HG03060 (cell line): ENCODE measurements around the gene IL22.

Experiments
- ATAC-seq: cut with Tn5 transposase; IDR thresholded peaks from one replicate; pipeline ENCODE4 v1.9.1; 2021; ENCODE audit warnings: low read depth, moderate number of reproducible peaks; ENCODE audit not compliant: unreplicated experiment

Gene IL22, protein sequence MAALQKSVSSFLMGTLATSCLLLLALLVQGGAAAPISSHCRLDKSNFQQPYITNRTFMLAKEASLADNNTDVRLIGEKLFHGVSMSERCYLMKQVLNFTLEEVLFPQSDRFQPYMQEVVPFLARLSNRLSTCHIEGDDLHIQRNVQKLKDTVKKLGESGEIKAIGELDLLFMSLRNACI

DNA sequence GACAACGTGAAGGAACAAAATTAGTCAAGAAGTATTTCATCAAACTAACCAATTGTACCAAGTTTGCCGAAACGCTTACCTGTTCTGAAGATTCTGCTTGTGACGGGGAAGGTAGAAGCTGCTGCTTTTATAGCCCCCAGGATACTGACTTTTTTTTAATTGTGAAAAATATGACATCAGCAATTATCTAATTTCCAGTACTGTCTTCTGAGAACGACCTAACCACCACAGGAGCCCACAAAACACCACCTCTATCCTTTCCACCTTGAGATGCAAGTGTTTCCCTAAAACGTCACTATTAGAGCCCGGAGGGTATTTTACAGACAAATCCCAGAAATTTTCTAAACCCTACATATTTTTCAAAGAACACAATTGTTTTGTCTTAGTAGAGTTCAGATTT lies at the start of gene IL22:
Gene IL22 (minus strand): TSS at position 101 of the 400 bp plus-strand sequence. CDS start 156 bp downstream, outside the sequence.
- no peak for ATAC-seq

DNA sequence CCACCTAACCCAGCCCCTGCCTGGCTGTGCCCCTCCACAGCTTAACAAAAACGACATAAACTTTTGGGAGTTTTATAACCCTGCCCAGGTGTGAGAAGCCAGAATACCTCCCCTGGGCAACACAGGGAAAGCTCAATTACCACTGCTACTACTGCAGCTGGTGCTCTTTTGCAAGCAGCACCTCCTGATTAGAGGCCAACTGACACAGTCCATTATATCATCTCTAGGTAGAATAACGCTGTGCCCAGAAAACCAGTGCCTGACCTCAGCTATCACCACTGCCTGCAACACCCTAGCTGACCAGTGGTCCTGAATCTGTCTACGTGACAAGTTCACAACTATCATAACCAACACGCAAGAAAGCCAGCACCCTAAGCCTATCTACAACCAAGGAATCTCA lies 44.5 kb upstream of the IL22 start:
- ATAC-seq = no peak

DNA sequence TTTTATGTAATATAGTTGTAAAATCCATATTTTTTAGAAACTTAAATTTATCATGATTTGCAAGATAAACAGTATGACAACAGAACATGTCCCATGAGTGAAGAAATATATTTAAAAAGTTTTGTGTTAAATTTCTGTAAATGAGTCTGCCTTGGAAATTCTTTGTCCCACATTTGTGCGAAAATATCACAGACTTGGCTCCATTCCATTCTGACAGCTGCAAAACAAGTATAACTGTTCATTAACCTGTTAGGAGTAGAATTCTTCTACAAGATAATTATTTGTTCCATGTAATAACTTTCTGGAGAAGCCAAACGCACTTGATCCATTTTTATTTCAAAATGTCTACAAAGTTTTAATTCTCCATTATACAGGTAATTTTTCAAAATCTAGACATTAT lies 40.8 kb upstream of the IL22 start:
- no peak for ATAC-seq

DNA sequence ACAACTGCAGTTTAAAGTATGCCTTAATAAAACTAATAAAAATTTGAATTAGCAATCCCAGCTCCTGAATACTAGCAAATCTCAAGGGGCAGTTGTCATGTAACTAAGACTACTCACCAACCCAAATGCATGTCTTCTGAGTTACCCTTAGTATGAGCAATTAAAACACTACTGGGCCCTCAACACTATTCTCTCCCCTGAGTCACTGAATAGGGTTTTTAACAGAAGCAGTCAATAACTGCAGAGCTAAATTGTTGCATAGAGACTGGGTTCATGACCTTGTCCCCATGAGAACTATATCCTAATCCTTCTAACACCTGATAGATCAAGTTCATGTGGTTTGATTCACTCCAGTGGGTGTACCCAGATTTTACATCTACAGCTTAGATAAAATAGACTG lies 39.9 kb upstream of the IL22 start:
- no peak for ATAC-seq

DNA sequence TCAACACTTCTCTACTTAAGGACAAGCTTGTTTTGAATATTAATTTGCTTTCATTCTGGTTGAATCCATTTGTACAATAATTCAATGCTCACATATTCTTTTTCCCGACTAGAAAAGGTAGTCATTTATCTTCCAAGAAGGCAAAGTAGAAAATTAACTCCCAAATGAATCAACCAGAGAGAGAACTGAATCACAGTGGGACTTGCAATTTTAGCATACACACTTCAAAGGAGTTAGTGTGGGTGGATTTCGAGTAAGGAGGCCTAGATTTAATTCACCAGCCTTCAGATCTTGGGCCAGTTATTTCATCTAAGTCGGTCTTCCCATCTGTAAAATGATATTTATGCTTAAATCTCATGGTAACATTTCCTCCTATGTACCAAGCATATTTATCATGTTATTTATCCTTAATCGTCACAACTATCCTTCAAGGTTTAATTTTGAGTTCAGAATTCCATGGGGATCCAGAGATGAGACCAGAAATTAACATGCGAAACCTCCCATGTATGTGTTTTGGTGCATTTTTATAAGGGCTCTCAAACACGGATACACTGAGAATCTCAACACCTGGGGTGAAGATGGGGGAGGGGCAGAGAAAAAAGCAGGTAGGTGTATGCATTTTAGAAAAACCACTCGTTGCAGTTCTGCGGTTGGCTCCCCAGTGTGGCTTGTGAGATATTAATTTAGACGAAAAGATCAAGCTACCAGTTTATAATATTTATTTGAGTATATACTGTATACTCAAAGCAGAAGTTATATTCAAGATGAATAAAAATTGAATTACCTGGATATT lies 38.9 kb upstream of the IL22 start:
- ATAC-seq = no peak

DNA sequence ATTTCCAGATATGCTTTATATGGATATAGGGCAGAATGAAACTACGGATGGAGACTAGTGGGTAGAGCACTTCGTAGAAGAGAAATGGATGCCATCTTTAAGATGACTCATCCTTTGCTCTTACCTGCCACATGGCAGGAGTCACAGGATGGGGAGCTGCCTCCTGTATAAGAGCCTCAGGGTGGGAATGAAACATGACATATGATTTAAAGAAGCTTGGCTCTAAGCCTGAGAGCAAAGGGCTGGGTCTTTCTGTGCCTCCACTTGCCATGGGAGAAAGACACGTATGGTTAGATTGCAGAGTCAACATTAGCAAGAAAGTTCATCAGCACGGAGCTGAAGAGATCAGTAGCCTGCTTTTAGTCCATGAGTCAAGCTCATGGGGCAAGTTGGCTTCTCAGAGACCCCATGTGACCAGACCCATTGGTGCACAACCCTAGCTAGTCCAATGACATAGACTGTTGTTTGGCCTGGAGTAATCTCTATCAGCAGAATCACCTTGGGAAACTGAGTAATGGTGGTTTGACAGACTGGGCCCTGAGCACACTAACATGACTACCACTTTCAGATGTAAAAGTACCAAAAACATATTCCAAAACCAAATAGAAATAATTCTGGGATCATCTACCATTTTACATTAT lies 38.1 kb upstream of the IL22 start:
- no peak for ATAC-seq

DNA sequence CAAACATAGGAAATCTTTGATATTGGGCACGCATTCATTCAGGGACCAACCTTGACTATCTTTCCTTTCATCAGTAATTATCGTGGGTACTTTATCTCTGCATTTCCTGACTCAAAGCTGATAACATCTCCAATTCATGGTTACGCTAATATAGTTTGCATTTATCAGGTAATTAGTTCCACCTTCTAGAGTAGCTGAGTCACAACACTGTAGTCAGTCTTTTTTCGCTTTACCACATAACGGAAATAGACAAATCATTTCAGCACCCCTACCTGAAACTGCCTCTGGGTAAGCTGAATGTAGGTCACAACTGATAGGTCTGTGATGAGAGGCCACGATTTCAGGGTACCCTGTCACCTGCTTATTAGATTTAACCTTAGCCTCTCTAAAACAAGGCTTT lies 36.7 kb upstream of the IL22 start:
- peak; percentile 98 for ATAC-seq

DNA sequence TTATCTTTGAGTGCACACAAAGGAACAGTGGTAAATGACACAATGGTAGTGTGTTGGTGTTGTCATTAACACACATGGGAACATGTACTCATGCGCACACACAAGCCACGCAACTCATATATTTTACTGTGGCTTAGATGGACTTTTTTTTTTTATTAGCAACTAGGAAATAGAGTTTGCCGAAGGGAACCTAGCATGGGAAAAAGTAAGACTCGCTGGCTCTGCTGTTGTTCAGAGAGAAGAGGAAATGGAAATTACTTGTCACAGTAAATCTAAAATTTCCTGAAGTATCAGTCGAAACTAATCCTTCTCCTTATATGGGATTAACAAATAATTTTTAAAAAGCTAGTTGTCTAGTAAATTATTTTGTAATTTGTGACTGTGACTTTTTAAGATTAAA lies 33.7 kb upstream of the IL22 start:
- no peak for ATAC-seq

DNA sequence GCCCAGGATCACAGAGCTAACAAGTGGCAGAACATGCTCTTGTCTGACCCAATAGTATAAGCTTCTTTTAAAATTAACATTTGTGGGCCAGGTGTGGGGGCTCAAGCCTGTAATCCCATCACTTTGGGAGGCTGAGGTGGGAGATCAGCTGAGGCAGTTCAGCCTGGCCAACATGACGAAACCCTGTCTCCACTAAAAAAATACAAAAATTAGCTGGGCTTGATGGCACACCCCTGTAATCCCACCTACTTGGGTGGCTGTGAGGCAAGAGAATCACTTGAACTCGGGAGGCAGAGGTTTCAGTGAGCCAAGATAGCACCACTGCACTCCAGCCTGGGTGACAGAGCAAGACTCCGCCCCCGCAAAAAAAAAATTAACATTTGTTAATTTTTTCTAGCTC lies 33.0 kb upstream of the IL22 start:
- ATAC-seq = no peak

DNA sequence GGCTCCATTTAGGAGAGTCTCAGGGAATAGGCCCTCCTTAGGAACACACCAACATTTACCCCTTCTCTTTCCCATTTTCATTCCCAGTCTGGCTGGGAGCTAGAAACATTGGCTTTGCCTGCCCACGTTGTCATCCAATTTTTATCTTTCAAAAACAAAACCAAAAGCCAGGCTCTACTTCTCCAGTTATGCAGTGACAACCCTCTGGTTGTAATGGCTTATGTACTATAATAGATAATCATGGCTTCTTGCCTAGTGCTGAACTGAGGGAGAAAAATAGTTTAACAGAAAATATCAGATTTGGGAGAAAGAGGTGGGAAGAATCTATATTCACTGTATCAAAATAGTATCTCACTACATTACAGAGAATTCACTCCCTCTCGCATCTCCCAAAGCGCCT lies 32.1 kb upstream of the IL22 start:
- no peak for ATAC-seq

DNA sequence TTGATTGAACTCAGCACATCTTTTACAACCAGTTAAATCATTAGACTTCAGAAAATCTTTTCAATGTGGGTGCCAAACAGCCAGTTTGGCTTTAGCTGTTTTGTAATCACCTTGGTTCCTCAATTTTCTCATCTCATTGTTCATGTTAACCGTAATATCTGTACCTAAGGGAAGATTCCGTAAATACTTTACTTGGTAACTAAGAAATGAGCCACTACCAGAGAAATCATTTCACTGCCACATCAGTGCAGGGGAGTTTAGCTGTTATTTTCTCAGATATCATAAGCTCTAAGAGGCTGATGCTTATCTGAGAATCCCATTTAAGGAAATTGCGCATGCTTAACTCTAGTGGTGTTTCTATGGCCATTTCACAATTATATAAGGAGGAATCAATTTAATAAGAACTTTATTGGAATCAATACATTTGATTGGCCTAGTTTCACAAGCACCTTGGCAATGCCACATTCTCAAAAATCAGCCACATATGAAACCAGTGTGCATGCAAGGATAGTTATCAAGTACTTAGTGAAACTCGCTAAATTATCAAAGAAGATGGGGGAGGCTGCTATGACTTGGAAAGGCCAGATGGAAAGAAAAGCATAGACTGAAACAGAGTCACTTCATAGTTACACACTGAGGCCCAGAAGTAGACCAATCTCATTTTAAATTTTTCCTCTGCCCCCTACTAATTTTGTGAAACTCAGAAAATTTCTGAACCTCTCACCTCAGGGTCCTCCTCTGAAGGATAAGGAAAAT lies 28.1 kb upstream of the IL22 start:
- no peak for ATAC-seq

DNA sequence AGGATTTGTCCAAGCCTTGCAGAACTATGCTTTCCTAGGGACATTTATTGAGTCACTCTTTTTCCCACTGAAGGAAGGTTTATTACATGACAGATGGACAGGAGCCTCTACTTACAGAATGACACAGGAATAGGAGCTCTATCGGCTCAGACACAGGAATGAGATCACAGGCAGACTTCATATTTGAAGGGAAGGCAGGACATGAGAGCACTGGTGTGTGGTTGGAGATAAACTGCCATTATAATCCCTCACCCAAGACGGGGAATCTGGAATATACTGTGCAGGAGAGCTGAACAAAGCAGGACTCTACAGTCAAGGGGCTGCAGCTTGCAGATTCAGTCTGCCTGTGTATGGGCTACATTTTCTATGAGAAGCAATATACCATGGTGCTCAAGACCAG lies 26.8 kb upstream of the IL22 start:
- ATAC-seq = no peak

DNA sequence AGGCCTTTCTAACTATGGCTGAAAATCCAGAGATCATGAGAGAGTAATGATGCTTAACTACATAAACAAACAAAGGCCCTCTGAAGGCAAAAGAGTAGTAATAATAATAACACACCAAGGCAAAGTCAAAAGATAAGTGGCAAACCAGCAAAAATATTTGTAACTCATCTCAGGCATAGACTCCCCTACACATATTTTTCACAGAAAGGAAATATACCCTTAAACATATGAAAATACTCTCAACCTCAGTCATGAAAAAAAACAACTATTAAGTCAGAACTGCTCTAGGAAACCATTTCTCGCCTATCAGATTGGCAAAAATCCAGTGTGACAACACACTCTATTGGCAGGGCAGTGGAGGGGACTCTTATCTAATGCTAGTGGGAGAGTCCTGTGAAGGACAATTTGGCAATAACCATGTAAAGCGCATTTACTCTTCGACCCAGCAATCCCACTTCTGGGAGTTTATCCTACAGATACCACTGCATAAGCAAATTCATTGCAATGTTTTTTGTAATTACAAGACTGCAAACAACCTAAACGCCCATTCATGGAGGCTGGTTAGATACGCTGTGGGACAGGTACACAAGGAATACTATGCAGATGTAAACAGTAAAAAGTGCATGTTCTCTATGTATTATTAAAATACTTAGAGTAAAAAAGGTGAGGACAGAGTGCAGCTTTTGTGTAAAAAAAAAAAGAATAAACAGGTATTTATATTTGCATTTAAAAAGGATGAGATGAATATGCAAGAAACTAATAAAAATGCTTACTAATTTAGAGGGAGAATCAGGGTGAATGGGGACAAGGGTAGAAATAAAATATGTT lies 26.0 kb upstream of the IL22 start:
- ATAC-seq = no peak

DNA sequence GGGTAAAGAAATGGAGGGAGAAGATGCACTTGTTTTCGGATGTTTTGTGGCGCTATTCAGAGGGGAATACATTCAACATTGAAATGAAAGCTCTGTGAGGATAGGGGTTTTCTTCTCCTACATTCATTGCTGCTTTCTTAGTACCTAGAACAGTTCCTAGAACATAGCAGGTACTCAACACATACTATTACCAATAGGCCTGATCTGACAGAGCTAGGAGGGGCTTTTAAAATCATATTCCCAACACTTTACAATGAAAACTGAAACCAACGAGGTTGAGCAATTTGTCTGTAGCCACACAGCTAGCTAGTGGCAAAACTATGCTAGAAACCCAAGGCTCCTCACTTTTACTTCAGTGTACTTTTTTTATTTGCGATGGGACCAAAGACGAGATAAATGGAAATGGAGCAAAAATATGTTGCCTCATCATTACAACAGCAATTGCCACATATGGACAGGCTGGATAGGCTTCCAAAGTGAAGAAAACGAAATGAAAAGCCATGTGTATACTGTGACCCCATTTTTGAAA lies 23.1 kb upstream of the IL22 start:
- ATAC-seq = no peak

DNA sequence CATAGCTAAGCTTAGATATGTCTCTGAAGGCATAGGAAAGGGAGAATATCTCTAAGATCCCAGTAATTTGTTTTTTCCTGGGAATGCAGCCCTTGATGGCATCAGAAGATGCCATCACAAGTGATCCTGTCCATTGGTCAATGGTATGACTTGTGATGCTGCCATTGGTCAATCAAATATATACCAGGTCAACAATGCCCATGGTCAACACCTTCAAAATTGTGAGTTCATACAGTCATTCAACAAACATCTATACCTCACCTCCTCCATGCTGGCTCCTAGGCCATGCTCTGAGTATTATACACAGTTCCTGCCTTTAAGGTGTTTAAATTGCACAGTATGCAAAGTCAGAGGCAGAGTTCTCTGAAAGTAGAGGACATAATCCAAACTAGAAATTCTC lies 19.3 kb upstream of the IL22 start:
- no peak for ATAC-seq

DNA sequence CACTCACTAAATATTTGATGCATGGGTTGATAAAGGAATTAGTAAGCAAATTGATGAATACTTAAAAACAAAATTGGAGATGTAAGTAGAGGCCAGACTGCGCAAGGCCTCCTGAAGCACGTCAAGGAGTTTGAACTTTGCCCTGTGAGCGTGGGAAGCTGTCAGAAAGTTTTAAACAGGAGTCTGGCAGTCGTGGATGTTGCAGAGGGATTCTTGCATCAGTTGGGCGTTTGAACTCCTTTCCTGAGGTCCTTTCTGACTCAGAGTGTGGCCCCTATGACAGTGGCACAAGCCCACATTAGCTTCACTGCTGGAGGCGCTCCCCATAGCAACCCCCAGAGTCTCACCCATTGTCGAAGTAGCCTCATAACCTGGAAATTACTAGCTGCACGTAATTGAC lies 17.9 kb upstream of the IL22 start:
- no peak for ATAC-seq

DNA sequence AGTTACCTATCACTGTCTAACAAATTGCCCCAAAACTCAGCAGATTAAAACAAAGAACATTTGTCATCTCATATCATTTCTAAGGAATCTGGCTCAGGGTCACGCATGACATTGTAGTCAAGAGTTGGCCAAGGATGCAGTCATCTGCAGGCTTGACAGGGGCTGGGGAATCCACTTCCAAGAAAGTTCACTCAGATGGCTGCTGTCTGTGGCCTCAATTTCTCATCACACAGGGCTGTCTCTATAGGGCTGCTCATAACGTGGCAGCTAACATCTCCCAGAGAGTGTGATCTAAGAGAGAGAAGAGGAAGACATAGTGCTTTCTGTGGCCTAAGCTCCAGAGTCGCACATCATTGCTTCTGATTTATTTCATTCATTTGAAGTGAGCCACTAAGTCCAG lies 17.0 kb upstream of the IL22 start:
- ATAC-seq = no peak

DNA sequence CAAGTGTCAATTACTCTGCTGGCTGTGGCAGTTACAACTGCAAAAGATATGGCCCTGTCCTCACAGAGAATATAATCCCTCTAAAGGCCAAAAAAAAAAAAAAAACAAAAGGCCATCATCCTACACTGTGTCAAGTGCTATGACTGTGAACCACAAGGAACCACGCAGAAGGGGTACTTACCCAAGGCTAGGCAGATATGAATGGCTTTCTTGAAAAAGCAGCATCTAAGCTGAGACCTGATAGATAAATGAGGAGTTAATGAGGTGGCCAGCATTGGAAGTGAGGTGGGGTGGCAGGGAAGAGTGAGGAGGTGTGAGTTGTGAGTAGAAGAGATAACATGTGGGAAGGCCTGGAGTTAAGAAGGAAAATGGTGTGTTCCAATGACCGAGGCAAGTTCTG lies 16.4 kb upstream of the IL22 start:
- no peak for ATAC-seq

DNA sequence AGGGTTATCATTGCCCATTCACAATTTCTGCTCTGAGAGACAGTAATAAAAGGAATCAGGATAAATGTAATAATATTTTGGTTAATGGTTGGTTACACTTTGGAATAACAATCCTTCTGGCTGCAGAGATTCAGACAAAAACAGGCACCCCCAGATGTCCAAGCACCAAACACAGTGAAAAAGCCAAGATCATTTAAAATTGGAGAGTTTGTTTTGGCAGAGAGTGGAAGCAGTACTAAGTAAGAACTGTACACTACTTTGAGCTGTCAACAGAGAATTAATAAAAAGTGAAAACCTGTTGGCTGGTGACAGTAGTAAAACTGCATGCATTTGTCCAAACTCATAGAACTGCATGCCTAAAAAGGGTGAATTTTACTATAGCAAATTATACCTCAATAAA lies 15.6 kb upstream of the IL22 start:
- ATAC-seq = no peak

DNA sequence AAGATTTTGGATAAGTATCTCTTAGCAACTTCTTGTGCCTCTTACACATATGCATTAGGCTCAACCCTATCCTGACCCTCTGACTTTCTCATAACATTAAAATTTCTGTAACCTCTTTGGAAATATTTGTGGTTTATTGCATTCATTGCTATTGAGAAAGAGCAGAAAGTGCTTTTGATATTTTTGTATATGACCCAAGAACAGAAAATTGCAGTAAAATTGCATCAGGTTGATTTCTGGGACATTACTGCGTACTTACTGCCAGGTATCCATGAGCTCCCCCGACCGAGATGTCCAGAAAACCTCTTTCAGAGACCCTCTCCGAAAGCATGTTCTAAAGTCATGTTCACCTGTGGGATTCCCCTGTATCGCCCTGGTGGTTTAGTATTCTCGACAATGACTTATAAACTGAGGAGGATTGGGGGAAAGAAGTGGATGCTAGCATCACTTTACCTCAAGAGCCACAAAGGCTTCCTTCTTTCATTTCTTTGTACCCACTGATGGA lies 14.5 kb upstream of the IL22 start:
- no peak for ATAC-seq
